HEK293 (cell line): Measurements from ENCODE around the gene RHBDF2.
A peak's percentile ranks its signal among the peaks of the same experiment; 100 is the strongest.

Source experiments
- CTCF ChIA-PET: fragments of 350-600 bp; formaldehyde crosslinking; extraction: SDS; loops from one replicate; lab custom pipeline; 2021; ENCODE audit warnings: antibody characterized with exemption; lab: Yijun Ruan, JAX
- POLR2A ChIA-PET: fragments of 300-600 bp; formaldehyde crosslinking; extraction: SDS; loops from one replicate; lab custom pipeline; 2020; ENCODE audit warnings: antibody characterized with exemption, inconsistent platforms; lab: Yijun Ruan, JAX
- H3K27ac ChIP-seq: fragments of 200-500 bp; sonication (Bioruptor generic); 2 replicates; pipeline ENCODE4 v1.5.1; 2014; ENCODE audit warnings: low read depth, low read length, control low read depth, inconsistent platforms; ENCODE audit errors: extremely low read depth
- H3K36me3 ChIP-seq, 2 experiments: fragments of 200-500 bp in 1 of 2; sonication (Bioruptor generic) in 1 of 2; 1 replicate in 1 of 2; 2 replicates in 1 of 2; pipeline ENCODE4 v1.5.1; 2014 to 2017; ENCODE audit warnings: inconsistent platforms in 2 of 2, low read length in 2 of 2; ENCODE audit not compliant: control insufficient read depth in 2 of 2, insufficient read depth in 1 of 2
- H3K4me1 ChIP-seq: fragments of 200-500 bp; sonication (Bioruptor generic); 2 replicates; pipeline ENCODE4 v1.5.1; 2014; ENCODE audit warnings: mild to moderate bottlenecking, low read length, inconsistent platforms; ENCODE audit not compliant: control insufficient read depth, insufficient read depth
- H3K4me3 ChIP-seq: 2 replicates; pipeline ENCODE4 v1.5.1; 2011; ENCODE audit warnings: low read depth, mild to moderate bottlenecking, control low read depth, low read length, moderate library complexity
- H3K9me3 ChIP-seq: fragments of 200-500 bp; sonication (Bioruptor generic); 2 replicates; pipeline ENCODE4 v1.5.1; 2014; ENCODE audit warnings: low read depth, low read length, inconsistent platforms; ENCODE audit not compliant: control insufficient read depth, insufficient read depth
- BCL11B ChIP-seq: fragments of 450-650 bp; formaldehyde crosslinking; IDR thresholded peaks from 2 replicates; pipeline ENCODE4 v1.5.1; 2016; ENCODE audit warnings: low read depth, missing biosample characterization, missing genetic modification characterization
- EGR2 ChIP-seq: fragments of 450-650 bp; formaldehyde crosslinking; IDR thresholded peaks from 2 replicates; pipeline ENCODE4 v1.5.1; 2016; ENCODE audit warnings: low read depth, missing biosample characterization, missing genetic modification characterization
- PBX3 ChIP-seq: sonication (generic); formaldehyde crosslinking; IDR thresholded peaks from 2 replicates; pipeline ENCODE4 v1.8.1; 2022; ENCODE audit warnings: mild to moderate bottlenecking, moderate library complexity, missing genetic modification reagents
- PRDM6 ChIP-seq: fragments of 450-650 bp; formaldehyde crosslinking; IDR thresholded peaks from 2 replicates; pipeline ENCODE4 v1.5.1; 2017; ENCODE audit warnings: missing biosample characterization, missing genetic modification characterization
- SETDB1 ChIP-seq: IDR thresholded peaks from one replicate; pipeline ENCODE4 v1.6.1; 2017; ENCODE audit warnings: mild to moderate bottlenecking, low read length, moderate library complexity, mixed read lengths; ENCODE audit not compliant: insufficient read length
- ZBTB6 ChIP-seq: fragments of 450-650 bp; formaldehyde crosslinking; IDR thresholded peaks from 2 replicates; pipeline ENCODE4 v1.5.1; 2017; ENCODE audit warnings: missing biosample characterization, missing genetic modification characterization
- ZFHX2 ChIP-seq: fragments of 450-650 bp; formaldehyde crosslinking; conservative IDR thresholded peaks from 2 replicates; pipeline ENCODE4 v1.5.1; 2016; ENCODE audit warnings: missing biosample characterization, missing genetic modification characterization
- ZFP69B ChIP-seq: fragments of 450-650 bp; formaldehyde crosslinking; IDR thresholded peaks from 2 replicates; pipeline ENCODE4 v1.5.1; 2016; ENCODE audit warnings: missing biosample characterization, missing genetic modification characterization
- ZIC2 ChIP-seq: fragments of 450-650 bp; formaldehyde crosslinking; IDR thresholded peaks from 2 replicates; pipeline ENCODE4 v1.5.1; 2016; ENCODE audit warnings: missing biosample characterization, missing genetic modification characterization
- ZNF449 ChIP-seq: fragments of 450-650 bp; formaldehyde crosslinking; IDR thresholded peaks from 2 replicates; pipeline ENCODE4 v1.5.1; 2017; ENCODE audit warnings: missing biosample characterization, mild to moderate bottlenecking, missing genetic modification characterization, moderate library complexity
- ZNF510 ChIP-seq: fragments of 450-650 bp; formaldehyde crosslinking; IDR thresholded peaks from 2 replicates; pipeline ENCODE4 v1.5.1; 2018; ENCODE audit warnings: mild to moderate bottlenecking, missing genetic modification characterization, missing biosample characterization; ENCODE audit not compliant: insufficient replicate concordance
- ZNF548 ChIP-seq: fragments of 450-650 bp; formaldehyde crosslinking; IDR thresholded peaks from 2 replicates; pipeline ENCODE4 v1.5.1; 2016; ENCODE audit warnings: missing biosample characterization, missing genetic modification characterization
- ZNF837 ChIP-seq: fragments of 450-650 bp; formaldehyde crosslinking; IDR thresholded peaks from 2 replicates; pipeline ENCODE4 v1.5.1; 2016; ENCODE audit warnings: missing biosample characterization, missing genetic modification characterization
- ZSCAN5A ChIP-seq: fragments of 450-650 bp; formaldehyde crosslinking; IDR thresholded peaks from 2 replicates; pipeline ENCODE4 v1.5.1; 2016; ENCODE audit warnings: missing biosample characterization, missing genetic modification characterization

Gene RHBDF2

GRCh38 chr17:76529224-76530094, 28.2 kb upstream of the RHBDF2 start (continued):
- no peak for TF ChIP-seq BCL11B (tag by site-specific recombination)
- no peak for TF ChIP-seq ZNF548

GRCh38 chr17:76528528-76529223, 27.5 kb upstream of the RHBDF2 start:
- POLR2A ChIA-PET, result interaction anchor here (0.5 to 2.0 kb wide), 5 partner anchors 14 to 503 kb away, joined by 3 to 6 read pairs (median 4); no protein-coding TSS in a partner anchor
- Histone ChIP-seq H3K4me1 (peaks cover 19% of the 10 kb centered on the region), H3K36me3 (no peaks in the 10 kb centered on the region), H3K27ac (peak overlapping the region; percentile 71), H3K9me3 (no peaks in the 10 kb centered on the region), H3K4me3 (no peak overlapping the region)
- CTCF ChIA-PET, result interaction anchor here (0.6 to 2.4 kb wide), 17 partner anchors 11 to 225 kb away, joined by 3 to 21 read pairs (median 4); partner anchors contain the start of gene PRCD
- TF ChIP-seq ZNF449 (tag by site-specific recombination) (0 out of 2 replicates have a peak, but pooled peaks have one; percentile 39), EGR2 (tag by site-specific recombination) (peak; percentile 90), PRDM6 (no peak), ZIC2 (0 out of 2 replicates have a peak, but pooled peaks have one; percentile 17), ZNF837 (tag by site-specific recombination) (no peak), SETDB1 (no peak), ZBTB6 (tag by site-specific recombination) (peak; percentile 20; the same call in 1 of the 2 replicates), ZFHX2 (peak; percentile 78), ZSCAN5A (tag by site-specific recombination) (no peak)

GRCh38 chr17:76528156-76528527, 26.9 kb upstream of the RHBDF2 start:
- no peaks in the 10 kb centered on the region for H3K36me3 ChIP-seq
- ChIA-PET CTCF (interaction anchor here (0.6 to 2.4 kb wide), 15 partner anchors 11 to 224 kb away, joined by 3 to 21 read pairs (median 4); partner anchors contain the start of gene PRCD), POLR2A (interaction anchor here (0.6 to 2.0 kb wide), 6 partner anchors 13 to 502 kb away, joined by 3 to 5 read pairs (median 3); no protein-coding TSS in a partner anchor)
- H3K9me3 ChIP-seq, result no peaks in the 10 kb centered on the region
- H3K4me1 ChIP-seq, result peaks cover 17% of the 10 kb centered on the region
- no peak overlapping the region for H3K4me3 ChIP-seq
- no peak overlapping the region for H3K27ac ChIP-seq
- no peak for TF ChIP-seq PBX3 (CRISPR knock-in tag)
- 0 out of 2 replicates have a peak, but pooled peaks have one; percentile 45 for TF ChIP-seq ZFP69B (tag by site-specific recombination)
- no peak for TF ChIP-seq ZNF510 (tag by site-specific recombination)
- TF ChIP-seq, all 188 proteins: peak for 1
